Heart left ventricle (tissue), 13 donors: ENCODE data around the gene PQBP1.

Experiments used
- POLR2A ChIP-seq, 2 donors: fragments of 450-650 bp; IDR thresholded peaks; one replicate each; pipeline ENCODE4 v1.6.1; 2017; ENCODE audit warnings: antibody characterized with exemption in 2 of 2, mild to moderate bottlenecking in 2 of 2, moderate library complexity in 2 of 2
- TF ChIP-seq, protein P1 (sequence below), 12 donors: fragments of 200-600 bp; sonication (generic) in 4 of 12; IDR thresholded peaks; one replicate each; pipeline versions ENCODE4 v1.5.0 to v1.8.0; 2018 to 2022; ENCODE audit warnings: antibody characterized with exemption in 12 of 12, mild to moderate bottlenecking in 5 of 12
- donor health status: ischemic (EF 13 %, LVEDD 7.1; RV severe dilation, severe dysfunction).
- donor health status: DM: no; HTN: yes; CAD: no.
- donor health status: DM: no; HTN: no; CAD: no.
- donor health status: ischemic (EF 25% LVEDD 6.9; RV normal size, moderate dysfunction).
- donor health status: ischemic (EF 25% LVEDD 5.7; RV mildly dilated, moderate dysfunction).
- donor health status: ischemic (EF 35%, LVEDD 5.7; RV mildly dilated, moderate dysfunction).
- donor health status: nonischemic (EF 11% LVEDD 7.7; RV severe dilation, severe dysfunction).
- donor health status: DM: yes; HTN: yes; CAD: no.
- donor health status: PGD.
- donor health status: ischemic (EF 29% LVEDD 5.4; RV normal size, mild dysfunction).
- donor health status: nonischemic (EF 23%, LVEDD 6.1; RV moderate dilation, normal function).

DNA sequence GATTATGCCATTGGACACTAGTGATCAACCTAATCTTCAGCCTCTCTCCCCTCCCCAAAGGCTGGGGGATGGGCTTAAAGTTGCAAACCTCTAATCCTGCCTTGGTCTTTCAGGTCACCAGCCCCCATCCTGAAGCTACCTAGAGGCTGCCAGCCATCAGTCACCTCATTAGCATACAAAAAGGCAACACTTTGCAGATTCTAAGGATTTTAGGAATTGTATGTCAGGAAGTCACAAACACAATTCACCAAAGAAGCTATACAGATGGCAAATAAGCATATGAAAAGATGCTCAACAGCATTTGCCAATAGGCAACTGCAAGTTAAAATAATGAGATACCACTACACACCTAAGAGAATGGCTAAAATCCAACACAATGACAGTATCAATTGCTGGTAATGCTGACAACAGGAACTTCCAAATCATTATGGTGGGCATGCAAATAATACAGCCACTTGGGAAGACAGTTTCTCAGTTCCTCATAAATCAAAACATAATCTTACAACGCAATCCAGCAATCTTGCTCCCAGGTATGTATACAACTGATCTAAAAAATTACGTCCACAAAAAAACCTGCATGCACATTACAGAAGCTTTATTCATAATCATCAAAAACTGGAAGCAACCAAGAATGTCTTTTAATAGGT, 30.1 kb downstream of the PQBP1 start:
- TF ChIP-seq, protein P1, sequence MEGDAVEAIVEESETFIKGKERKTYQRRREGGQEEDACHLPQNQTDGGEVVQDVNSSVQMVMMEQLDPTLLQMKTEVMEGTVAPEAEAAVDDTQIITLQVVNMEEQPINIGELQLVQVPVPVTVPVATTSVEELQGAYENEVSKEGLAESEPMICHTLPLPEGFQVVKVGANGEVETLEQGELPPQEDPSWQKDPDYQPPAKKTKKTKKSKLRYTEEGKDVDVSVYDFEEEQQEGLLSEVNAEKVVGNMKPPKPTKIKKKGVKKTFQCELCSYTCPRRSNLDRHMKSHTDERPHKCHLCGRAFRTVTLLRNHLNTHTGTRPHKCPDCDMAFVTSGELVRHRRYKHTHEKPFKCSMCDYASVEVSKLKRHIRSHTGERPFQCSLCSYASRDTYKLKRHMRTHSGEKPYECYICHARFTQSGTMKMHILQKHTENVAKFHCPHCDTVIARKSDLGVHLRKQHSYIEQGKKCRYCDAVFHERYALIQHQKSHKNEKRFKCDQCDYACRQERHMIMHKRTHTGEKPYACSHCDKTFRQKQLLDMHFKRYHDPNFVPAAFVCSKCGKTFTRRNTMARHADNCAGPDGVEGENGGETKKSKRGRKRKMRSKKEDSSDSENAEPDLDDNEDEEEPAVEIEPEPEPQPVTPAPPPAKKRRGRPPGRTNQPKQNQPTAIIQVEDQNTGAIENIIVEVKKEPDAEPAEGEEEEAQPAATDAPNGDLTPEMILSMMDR (IDR thresholded peaks at IDR 0.05): no peak
- no peak for TF ChIP-seq POLR2A (IDR thresholded peaks at IDR 0.05)
